Skin epidermis (tissue), 12 donors: ENCODE data around the gene ARRDC4.
"Not testable (repeated sequence)": the region's sequence is repeated elsewhere in the genome, so short reads cannot be mapped to it uniquely, and the experiment has no call there.

Experiments
- H3K27ac ChIP-seq, 21 experiments: fragments of 200-600 bp; sonication (generic) in 11 of 21; one replicate each; pipeline ENCODE4 v1.5.0; 2020; ENCODE audit warnings: mild to moderate bottlenecking in 3 of 21, inconsistent platforms in 2 of 21, moderate library complexity in 2 of 21
- H3K4me3 ChIP-seq, 7 experiments: fragments of 200-600 bp; sonication (generic) in 2 of 7; one replicate each; pipeline ENCODE4 v1.5.0; 2020; ENCODE audit warnings: inconsistent platforms in 2 of 7, mild to moderate bottlenecking in 2 of 7, moderate library complexity in 1 of 7

The ARRDC4 gene

GRCh38 chr15:97962263-97962662, 1.8 kb downstream of the ARRDC4 start:
- Histone ChIP-seq H3K27ac (peak overlapping the region in 3 of 21 experiments; percentile 90 to 94 (median 91)), H3K4me3 (peak overlapping the region in 6 of 7 experiments; percentile 64 to 99 (median 78))

- peak overlapping the region in 4 of 21 experiments; percentile 13 to 51 (median 31) for H3K27ac ChIP-seq
- no peak overlapping the region for H3K4me3 ChIP-seq
Measured at GRCh38 chr15:97963779-97964178, 3.3 kb downstream of the ARRDC4 start.

- H3K4me3 ChIP-seq, result no peak overlapping the region
- peak overlapping the region in 4 of 21 experiments; percentile 8 to 65 (median 11) for H3K27ac ChIP-seq
Measured at GRCh38 chr15:97966246-97966645, 5.7 kb downstream of the ARRDC4 start.

- peak overlapping the region in 5 of 21 experiments; percentile 8 to 65 (median 13) for H3K27ac ChIP-seq
- H3K4me3 ChIP-seq, result no peak overlapping the region
Measured at GRCh38 chr15:97966924-97967620, 6.6 kb downstream of the ARRDC4 start.

- Histone ChIP-seq H3K4me3 (no peak overlapping the region), H3K27ac (peak overlapping the region in 3 of 21 experiments; percentile 3 to 65 (median 6))
Measured at GRCh38 chr15:97967881-97968280, 7.4 kb downstream of the ARRDC4 start.

GRCh38 chr15:97968380-97968779, 7.9 kb downstream of the ARRDC4 start:
- Histone ChIP-seq H3K4me3 (no peak overlapping the region), H3K27ac (peak overlapping the region in 3 of 21 experiments; percentile 3 to 65 (median 6))

- no peak overlapping the region for H3K27ac ChIP-seq
- no peak overlapping the region for H3K4me3 ChIP-seq
Measured at GRCh38 chr15:97972366-97972765, 11.9 kb downstream of the ARRDC4 start.

GRCh38 chr15:97976129-97976528, 15.6 kb downstream of the ARRDC4 start:
- peak overlapping the region in 5 of 21 experiments; percentile 10 to 61 (median 12) for H3K27ac ChIP-seq

GRCh38 chr15:97976766-97977503, 16.4 kb downstream of the ARRDC4 start:
- Histone ChIP-seq H3K4me3 (peak overlapping the region in 1 of 7 experiments; percentile 16), H3K27ac (peak overlapping the region in 9 of 21 experiments; percentile 5 to 63 (median 38))

More at GRCh38 chr15:97976129-97976528, 15.6 kb downstream of the ARRDC4 start:
- H3K4me3 ChIP-seq, result no peak overlapping the region

- H3K4me3 ChIP-seq, result peak overlapping the region in 1 of 7 experiments; percentile 16
- H3K27ac ChIP-seq, result peak overlapping the region in 7 of 21 experiments; percentile 5 to 63 (median 39)
Measured at GRCh38 chr15:97977734-97978133, 17.2 kb downstream of the ARRDC4 start.

- Histone ChIP-seq H3K27ac (peak overlapping the region in 1 of 21 experiments; percentile 39), H3K4me3 (no peak overlapping the region)
Measured at GRCh38 chr15:97978401-97979139, 18.1 kb downstream of the ARRDC4 start.

GRCh38 chr15:97979140-97979520, 18.6 kb downstream of the ARRDC4 start:
- no peak overlapping the region for H3K27ac ChIP-seq

GRCh38 chr15:97981058-97981457, 20.6 kb downstream of the ARRDC4 start:
- no peak overlapping the region for H3K27ac ChIP-seq
- no peak overlapping the region for H3K4me3 ChIP-seq

More at GRCh38 chr15:97979140-97979520, 18.6 kb downstream of the ARRDC4 start:
- no peak overlapping the region for H3K4me3 ChIP-seq

- H3K27ac ChIP-seq, result no peak overlapping the region
- H3K4me3 ChIP-seq, result no peak overlapping the region
Measured at GRCh38 chr15:97981758-97982157, 21.3 kb downstream of the ARRDC4 start.

- Histone ChIP-seq H3K27ac (peak overlapping the region in 1 of 21 experiments; percentile 24), H3K4me3 (no peak overlapping the region)
Measured at GRCh38 chr15:97984157-97984556, 23.7 kb downstream of the ARRDC4 start.

- H3K27ac ChIP-seq, H3K4me3 ChIP-seq: not testable (repeated sequence)
Measured at GRCh38 chr15:97985979-97986378, 25.5 kb downstream of the ARRDC4 start.

- no peak overlapping the region for H3K4me3 ChIP-seq
- no peak overlapping the region for H3K27ac ChIP-seq
Measured at GRCh38 chr15:97986781-97987180, 26.3 kb downstream of the ARRDC4 start.

- Histone ChIP-seq H3K27ac (no peak overlapping the region), H3K4me3 (no peak overlapping the region)
Measured at GRCh38 chr15:97989299-97989698, 28.8 kb downstream of the ARRDC4 start.

GRCh38 chr15:97991972-97992541, 31.6 kb downstream of the ARRDC4 start:
- Histone ChIP-seq H3K4me3 (no peak overlapping the region), H3K27ac (no peak overlapping the region)

- Histone ChIP-seq H3K4me3 (no peak overlapping the region), H3K27ac (no peak overlapping the region)
Measured at GRCh38 chr15:97992823-97993222, 32.3 kb downstream of the ARRDC4 start.
